NCI-H1436 (cell line): Measurements from ENCODE around the gene THSD7A.
"Not testable (repeated sequence)": the region's sequence is repeated elsewhere in the genome, so short reads cannot be mapped to it uniquely, and the experiment has no call there.

Source experiments
- DNase-seq: peaks from one replicate; lab custom pipeline; 2025; lab: John Stamatoyannopoulos, UW

THSD7A gene

GRCh38 chr7:11587048-11587447 lies 244.9 kb downstream of the THSD7A start:
- DNase-seq: no peak

DNA sequence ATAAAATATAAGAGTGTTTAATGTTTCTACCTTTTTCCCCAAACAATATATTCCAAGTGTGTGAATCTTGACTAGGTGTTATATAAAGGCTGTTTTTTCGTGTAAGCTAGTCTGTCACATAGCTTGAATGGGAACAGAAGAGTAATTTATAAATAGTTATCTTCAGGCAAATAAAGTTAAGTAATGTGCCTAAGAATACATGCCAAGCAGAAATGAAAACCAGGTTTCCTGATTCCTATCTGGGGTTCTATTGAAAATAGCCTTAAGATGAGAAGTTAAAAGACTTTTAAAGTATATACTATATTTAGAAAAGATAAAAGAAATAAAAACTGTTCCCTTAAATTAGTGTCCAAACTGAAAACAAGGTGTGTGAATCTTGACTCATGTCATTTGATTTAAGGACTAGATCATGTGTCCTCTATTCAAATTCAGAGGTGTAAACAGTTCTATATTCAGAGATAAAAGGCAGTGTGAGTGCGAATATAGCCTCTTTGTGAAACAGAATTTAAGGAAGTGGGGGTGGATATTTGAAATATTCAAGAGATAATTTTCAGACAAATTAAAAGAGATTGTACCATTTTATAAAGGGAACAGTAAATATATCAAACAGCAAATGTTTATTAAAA lies 247.5 kb downstream of the THSD7A start:
- DNase-seq: no peak

DNA sequence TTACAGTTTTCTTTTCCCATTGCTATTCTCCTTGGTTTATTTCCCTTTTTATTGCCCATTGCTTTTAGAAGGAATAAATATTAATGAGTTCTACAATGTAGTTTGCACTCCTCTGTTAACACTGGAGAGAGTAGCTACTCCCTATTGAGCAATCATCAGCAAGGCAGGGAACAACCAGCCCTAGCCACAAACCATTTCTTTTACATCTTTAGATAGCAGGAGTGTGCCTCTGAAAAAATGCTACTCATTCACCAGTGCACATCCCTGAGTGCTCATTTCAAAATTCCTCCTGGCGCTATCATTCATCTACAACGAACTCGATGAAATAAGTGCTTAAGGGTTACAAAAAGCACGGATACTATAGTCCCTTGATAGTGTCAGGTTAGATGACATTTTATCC lies 252.9 kb downstream of the THSD7A start:
- DNase-seq: no peak

DNA sequence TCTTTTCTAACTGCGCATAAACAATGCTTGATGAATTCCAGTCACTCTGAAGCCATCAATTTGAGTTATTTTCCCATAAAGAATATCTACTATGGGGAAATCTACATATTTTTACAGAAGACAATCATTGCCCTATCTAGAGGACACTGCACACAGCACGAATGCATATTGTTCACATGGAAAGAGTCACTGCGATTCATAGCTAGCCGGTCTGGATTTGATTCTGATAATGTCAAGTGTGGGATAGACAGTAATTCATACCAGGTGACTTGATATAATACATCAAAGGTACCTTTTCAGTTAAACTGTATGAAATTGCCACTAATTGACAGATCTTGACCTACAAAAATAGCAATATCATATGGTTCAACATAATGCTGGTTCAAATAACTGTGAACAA lies 255.7 kb downstream of the THSD7A start:
- DNase-seq: no peak

GRCh38 chr7:11573128-11573750 lies 258.8 kb downstream of the THSD7A start:
- no peak for DNase-seq

DNA sequence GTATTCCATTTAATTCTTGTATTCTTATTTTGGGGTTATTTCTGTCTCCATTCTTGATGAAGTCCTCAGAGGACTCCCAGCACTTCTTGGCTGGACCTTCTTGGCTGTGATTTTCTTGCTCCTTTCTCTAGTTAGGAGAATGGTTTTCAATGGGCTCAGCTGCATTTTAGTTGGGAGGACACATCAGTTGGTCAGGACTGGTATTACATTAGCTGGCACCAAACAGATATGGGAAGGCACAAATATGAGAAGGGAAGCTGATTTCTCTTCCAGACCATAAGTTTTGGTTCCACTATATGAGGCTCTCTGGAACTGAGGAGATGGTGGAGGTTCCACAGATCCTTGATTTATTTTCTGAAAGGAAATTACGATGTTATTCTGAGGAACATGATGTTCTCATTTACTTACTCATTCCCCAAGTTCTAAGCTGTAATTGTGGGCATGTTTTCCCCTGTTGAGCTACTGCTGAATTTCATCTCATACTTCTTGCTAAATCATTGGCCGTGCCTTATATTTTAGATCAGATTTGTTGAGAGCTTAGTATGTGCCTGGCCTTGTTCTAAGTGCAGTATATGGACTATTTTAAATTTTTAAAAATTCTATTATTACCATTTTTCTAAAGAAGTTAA lies 261.0 kb downstream of the THSD7A start:
- no peak for DNase-seq

- DNase-seq: no peak
Measured at GRCh38 chr7:11570205-11570604, 261.8 kb downstream of the THSD7A start.

GRCh38 chr7:11567571-11567970 lies 264.4 kb downstream of the THSD7A start:
- DNase-seq: no peak

DNA sequence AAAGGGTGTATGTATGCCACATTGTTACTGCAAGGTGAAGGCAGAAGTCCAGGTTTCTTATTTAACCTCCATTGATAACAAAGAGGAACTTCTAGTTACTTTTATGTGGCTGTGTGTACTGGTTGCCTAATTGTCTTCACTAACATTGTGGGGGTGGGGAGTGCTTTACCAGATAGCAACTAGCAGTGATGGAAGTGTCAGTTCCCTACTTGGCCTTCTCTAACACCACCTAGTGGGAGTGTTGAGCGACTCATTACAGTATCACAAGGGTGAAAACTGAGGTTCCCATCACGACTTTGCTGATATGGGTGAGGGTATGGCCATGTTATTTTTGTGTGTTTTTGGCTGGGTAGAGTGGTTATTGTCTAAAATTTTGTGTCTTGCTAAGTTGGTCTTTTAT lies 274.4 kb downstream of the THSD7A start:
- DNase-seq: no peak

DNA sequence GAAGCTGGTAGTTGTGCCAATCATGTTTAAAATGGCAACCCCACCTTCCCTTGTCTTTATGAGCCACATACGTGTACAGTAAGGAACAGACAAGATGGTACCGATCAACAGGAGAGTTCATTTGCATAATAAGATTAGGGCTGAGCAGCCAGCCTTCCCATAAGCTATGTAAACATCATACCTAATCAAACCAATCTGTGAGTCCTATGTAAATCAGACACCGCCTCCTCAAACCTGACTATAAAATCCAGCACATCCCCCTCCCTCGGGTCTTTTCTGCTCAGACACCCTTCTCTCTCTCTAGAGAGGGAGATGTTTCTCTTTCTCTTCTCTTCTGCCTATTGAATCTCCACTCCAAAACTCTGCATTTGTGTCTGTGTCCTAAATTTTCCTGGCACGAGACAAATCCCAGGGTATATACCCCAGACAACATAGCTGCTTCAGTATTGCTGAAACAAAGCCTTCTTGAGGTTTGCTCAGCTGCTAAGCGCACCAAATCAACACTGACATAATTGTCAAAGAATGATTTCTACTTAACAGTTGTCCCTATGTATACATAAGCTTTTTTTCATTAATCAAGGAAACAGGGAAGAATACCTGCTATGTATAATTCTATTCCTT lies 279.2 kb downstream of the THSD7A start:
- DNase-seq: peak; percentile 83

DNA sequence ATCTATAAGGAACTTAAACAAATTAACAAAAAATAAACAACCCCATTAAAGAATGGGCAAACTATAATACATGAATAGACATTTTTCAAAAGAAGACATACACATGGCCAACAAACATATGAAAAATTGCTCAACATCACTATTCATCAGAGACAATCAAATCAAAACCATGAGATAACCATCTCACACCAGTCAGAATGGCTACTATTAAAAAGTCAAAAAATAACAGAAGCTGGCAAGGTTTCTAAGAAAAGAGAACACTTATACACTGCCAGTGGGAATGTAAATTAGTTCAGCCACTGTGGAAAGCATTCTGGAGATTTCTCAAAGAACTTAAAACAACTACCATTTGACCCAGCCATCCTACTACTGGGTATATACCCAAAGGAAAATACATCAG lies 280.5 kb downstream of the THSD7A start:
- no peak for DNase-seq

DNA sequence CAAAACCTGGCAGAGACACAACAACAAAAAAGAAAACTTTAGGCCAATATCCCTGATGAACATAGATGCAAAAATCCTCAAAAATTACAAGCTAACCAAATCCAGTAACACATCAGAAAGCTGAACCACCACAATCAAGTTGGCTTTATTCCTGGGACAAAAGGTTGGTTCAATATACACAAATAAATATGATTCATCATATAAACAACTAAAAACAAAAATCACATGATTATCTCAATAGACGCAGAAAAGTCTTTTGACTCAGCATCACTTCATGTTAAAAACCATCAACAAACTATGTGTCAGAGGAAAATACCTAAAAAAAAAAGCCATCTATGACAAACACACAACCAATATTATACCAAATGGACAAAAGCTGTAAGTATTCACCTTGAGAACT lies 283.5 kb downstream of the THSD7A start:
- DNase-seq: no peak

DNA sequence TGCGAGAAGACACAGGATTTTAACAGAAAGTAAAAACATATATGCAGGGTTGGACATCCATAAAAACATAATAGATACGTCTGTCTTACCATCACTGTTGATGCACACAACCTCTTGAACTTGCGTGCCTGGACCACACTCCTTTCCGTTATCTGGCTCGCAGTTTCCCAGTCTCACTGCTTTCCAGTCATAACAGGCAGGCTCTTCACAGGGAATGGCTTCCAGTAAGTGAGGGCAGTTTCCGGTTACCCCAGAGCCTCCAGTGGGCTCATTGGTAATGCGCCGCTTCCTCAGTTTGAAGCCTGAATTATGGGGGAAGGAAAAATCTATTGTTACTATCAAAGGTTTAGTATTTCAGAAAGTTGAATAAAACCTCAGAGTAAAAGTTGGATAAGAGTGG lies 290.7 kb downstream of the THSD7A start:
- DNase-seq: no peak

GRCh38 chr7:11540271-11540761 lies 291.7 kb downstream of the THSD7A start:
- no peak for DNase-seq

GRCh38 chr7:11539853-11540252 lies 292.1 kb downstream of the THSD7A start:
- no peak for DNase-seq

DNA sequence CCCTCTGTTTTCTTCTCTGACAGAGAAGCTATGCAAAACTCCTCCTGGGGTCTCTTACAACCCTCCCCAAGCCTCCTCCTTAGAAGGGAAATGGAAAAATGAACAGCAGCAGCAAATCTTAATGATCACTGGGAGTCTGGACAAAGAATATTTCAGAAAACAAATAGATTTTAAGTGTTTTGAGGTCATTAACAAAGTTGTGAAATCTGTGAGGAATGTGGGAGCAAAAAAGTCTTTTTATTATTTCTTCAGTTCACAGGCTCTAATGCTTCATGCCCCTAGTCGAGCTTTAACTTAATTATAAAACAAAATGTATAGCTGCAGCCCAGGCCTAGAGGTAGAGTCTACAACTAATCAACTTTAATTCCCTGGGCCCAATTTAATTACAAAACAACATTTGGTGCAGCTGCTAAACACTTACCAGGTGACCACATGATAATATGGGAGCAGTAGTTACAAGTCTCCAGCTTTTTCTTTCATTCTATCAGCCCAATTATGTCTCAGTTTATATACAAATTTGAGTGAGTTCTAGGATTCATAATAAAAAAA lies 293.2 kb downstream of the THSD7A start:
- no peak for DNase-seq

DNA sequence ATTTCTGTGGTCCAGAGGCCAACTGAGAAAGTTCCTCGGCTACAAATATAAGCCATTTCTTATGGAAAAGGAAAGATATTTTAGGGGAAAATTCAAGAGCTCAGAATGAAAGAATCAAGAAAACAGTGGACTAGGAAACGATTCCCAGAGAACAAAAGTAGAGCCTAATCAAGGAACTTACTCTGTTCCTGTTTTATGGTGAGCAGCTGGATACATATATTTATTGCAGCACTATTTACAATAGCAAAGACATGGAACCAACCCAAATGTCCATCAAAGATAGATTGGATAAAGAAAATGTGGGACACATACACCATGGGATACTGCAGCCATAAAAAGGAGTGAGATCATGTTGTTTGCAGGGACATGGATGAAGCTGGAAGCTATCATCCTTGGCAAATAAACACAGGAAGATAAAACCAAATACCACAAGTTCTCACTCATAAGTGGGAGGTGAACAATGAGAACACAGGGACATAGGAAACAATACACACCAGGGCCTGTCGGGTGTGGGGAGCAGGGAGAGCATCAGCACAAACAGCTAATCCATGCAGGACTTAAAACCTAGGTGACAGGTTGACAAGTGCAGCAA lies 298.7 kb downstream of the THSD7A start:
- no peak for DNase-seq

DNA sequence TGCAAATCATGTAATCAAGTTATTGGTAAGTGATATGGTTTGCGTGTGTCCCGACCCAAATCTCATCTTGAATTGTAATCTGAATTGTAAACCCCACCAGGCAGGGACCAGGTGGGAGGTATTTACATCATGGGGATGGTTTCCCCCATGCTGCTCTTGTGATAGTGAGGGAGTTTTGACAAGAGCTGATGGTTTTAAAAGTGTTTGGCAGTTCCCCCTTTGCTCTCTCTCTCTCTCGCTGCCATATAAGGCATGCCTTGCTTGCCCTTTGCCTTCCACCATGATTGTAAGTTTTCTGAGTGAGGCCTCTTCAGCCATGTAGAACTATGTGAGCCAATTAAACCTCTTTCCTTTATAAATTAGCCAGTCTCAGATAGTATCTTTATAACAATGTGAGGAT lies 302.6 kb downstream of the THSD7A start:
- DNase-seq: no peak

DNA sequence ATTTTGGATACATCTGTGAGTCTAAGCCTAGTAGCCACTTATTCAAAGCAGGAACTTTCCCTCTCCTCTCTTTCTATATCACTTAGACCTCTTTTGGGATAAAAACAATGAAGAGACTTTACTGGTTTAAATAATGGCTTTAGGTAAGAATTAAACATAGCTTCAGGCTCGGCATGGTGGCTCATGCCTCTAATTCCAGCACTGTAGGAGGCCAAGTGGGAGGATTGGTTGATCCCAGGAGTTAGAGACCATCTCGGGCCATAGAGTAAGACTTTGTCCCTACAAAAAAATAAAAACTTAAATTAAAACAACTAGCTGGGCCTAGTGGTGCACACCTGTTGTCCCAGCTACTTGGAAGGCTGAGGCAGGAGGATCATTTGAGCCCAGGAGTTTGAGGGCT lies 304.3 kb downstream of the THSD7A start:
- no peak for DNase-seq

DNA sequence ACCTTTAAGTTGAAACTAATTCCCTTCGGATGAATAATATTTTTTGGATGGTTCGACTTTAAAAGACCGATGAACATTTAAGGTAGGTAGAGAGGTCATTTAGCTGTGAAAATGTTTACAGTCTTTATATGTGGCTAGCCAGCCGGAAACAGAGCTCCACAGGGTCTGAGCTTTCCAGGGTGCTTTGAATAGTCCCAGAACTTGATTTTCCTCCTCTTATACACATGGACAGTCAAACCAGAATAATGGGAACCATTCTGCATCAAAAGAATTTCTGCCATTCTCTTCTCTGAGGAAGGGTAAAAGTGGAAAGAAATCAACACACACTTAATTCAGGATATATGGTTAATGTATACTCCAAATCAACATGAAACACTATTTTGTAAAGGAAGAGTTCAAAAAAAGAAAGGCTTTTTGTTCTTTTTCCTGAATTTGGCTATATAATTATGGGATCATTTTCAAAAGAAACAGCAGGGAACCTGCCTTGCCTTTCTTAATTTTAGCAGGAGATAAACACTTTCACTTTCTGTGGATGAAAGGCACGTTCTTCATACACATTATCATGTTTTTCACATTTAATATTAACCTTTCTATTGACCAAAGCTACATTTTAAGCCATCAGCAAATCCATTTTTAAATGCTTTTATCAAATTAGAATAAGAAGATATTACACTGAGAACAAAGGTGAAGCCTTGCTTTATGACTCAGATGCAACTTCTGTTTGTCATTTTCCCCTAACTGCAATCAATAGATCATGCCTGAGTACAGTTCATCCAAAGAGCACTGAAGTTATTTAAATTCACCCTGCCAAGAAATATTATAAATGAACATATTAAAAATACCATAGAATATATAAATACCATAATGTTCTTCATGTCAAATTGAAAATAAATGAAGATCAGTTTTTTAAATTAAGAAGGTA lies 307.3 kb downstream of the THSD7A start:
- no peak for DNase-seq

- not testable (repeated sequence) for DNase-seq
Measured at GRCh38 chr7:11521964-11522499, 310.0 kb downstream of the THSD7A start.
